Measurements from ENCODE around the gene LRRC4C. TPM values are rescaled to one million over a fixed set of nuclear protein-coding genes. Genes with fewer than 3 reads are reported as not detected.

LRRC4C gene
- total RNA-seq, 4 donors from 2014 or later, result 0.38 to 3.5 (median 0.95) TPM; not detected in 1

- ATAC-seq (ENCODE audit: low FRiP score) (no peak), DNase-seq (ENCODE audit: low spot score) (no peak)
- no peak for TF ChIP-seq CTCF (IDR thresholded peaks at IDR 0.05)
Measured at GRCh38 chr11:40842750-40843339, 616.6 kb downstream of the LRRC4C start.

- DNase-seq (ENCODE audit: low spot score), result no peak
- ATAC-seq (ENCODE audit: low FRiP score), result no peak
- TF ChIP-seq CTCF (IDR thresholded peaks at IDR 0.05), result no peak
Measured at GRCh38 chr11:40841231-40841630, 618.2 kb downstream of the LRRC4C start.

- TF ChIP-seq CTCF (IDR thresholded peaks at IDR 0.05), result no peak
Measured at GRCh38 chr11:40838181-40838683, 621.2 kb downstream of the LRRC4C start.

GRCh38 chr11:40827116-40827515, 632.3 kb downstream of the LRRC4C start:
- DNase-seq (ENCODE audit: low spot score) (no peak), ATAC-seq (ENCODE audit: low FRiP score) (no peak)
- no peak for TF ChIP-seq CTCF (IDR thresholded peaks at IDR 0.05)

More at GRCh38 chr11:40838181-40838683, 621.2 kb downstream of the LRRC4C start:
- ATAC-seq (ENCODE audit: low FRiP score) (no peak), DNase-seq (ENCODE audit: low spot score) (no peak)

- ATAC-seq (ENCODE audit: low FRiP score) (no peak), DNase-seq (ENCODE audit: low spot score) (no peak)
- TF ChIP-seq CTCF (IDR thresholded peaks at IDR 0.05), result no peak
Measured at GRCh38 chr11:40826601-40827000, 632.9 kb downstream of the LRRC4C start.

GRCh38 chr11:40825201-40825834, 634.1 kb downstream of the LRRC4C start:
- DNase-seq (ENCODE audit: low spot score) (no peak), ATAC-seq (ENCODE audit: low FRiP score) (no peak)
- no peak for TF ChIP-seq CTCF (IDR thresholded peaks at IDR 0.05)

- TF ChIP-seq CTCF (IDR thresholded peaks at IDR 0.05), result no peak
- ATAC-seq (ENCODE audit: low FRiP score) (no peak), DNase-seq (ENCODE audit: low spot score) (no peak)
Measured at GRCh38 chr11:40819230-40819629, 640.2 kb downstream of the LRRC4C start.

All from omental fat pad (tissue), 4 donors.